Neural crest cell (in vitro differentiated cells): ENCODE measurements around the gene YIF1A. TPM values are rescaled to one million over a fixed set of nuclear protein-coding genes. Genes with fewer than 3 reads are reported as not detected.

Experiments used
- DNase-seq: peaks from one replicate; pipeline ENCODE4 v3.0.0; 2021; ENCODE audit warnings: low read depth, mixed read lengths, low spot score
- H3K27ac Mint-ChIP-seq: one replicate; pipeline ENCODE4 v1.8.0; 2021; ENCODE audit warnings: mild to moderate bottlenecking, mixed read lengths; ENCODE audit not compliant: unreplicated experiment
- H3K27me3 Mint-ChIP-seq: 2 replicates; pipeline ENCODE4 v1.8.0; 2021; ENCODE audit warnings: low read depth, mild to moderate bottlenecking, mixed read lengths
- H3K36me3 Mint-ChIP-seq: 2 replicates; pipeline ENCODE4 v1.8.0; 2021; ENCODE audit warnings: low read depth, mild to moderate bottlenecking, mixed read lengths
- H3K4me1 Mint-ChIP-seq: 2 replicates; pipeline ENCODE4 v1.8.0; 2021; ENCODE audit warnings: mixed read lengths
- H3K4me3 Mint-ChIP-seq: one replicate; pipeline ENCODE4 v1.8.0; 2021; ENCODE audit warnings: mild to moderate bottlenecking, mixed read lengths
- H3K9me3 Mint-ChIP-seq: 2 replicates; pipeline ENCODE4 v1.8.0; 2021; ENCODE audit warnings: mixed read lengths
- CTCF ChIP-seq: fragments of 200-600 bp; sonication (generic); conservative IDR thresholded peaks from 2 replicates; pipeline ENCODE4 v1.5.0; 2021; ENCODE audit warnings: antibody characterized with exemption, mild to moderate bottlenecking
- total RNA-seq: library from RNA; stranded (reverse); gene quantifications from 2 replicates; pipeline ENCODE4 v1.2.1, GENCODE V29; 2021

Gene YIF1A
- total RNA-seq, 1 donor from 2014 or later: 60.9 TPM

- peaks cover 28% of the 10 kb centered on the region for H3K27me3 Mint-ChIP-seq
- peak overlapping the region; percentile 85 for H3K4me3 Mint-ChIP-seq
- no peaks in the 10 kb centered on the region for H3K36me3 Mint-ChIP-seq
- no peaks in the 10 kb centered on the region for H3K9me3 Mint-ChIP-seq
- H3K27ac Mint-ChIP-seq: no peak overlapping the region
- TF ChIP-seq CTCF: no peak
- peaks cover 38% of the 10 kb centered on the region for H3K4me1 Mint-ChIP-seq
- no peak for DNase-seq
Observed at GRCh38 chr11:66287211-66287888, 1.6 kb downstream of the YIF1A start.

- no peaks in the 10 kb centered on the region for H3K9me3 Mint-ChIP-seq
- H3K27me3 Mint-ChIP-seq: peaks cover 27% of the 10 kb centered on the region
- peaks cover 44% of the 10 kb centered on the region for H3K4me1 Mint-ChIP-seq
- peak overlapping the region; percentile 85 for H3K4me3 Mint-ChIP-seq
- no peaks in the 10 kb centered on the region for H3K36me3 Mint-ChIP-seq
- no peak overlapping the region for H3K27ac Mint-ChIP-seq
- no peak for TF ChIP-seq CTCF
- no peak for DNase-seq
Observed at GRCh38 chr11:66286699-66287098, 2.2 kb downstream of the YIF1A start.

- peak overlapping the region; percentile 80 for H3K4me3 Mint-ChIP-seq
- no peak for DNase-seq
- peak overlapping the region; percentile 78 for H3K27ac Mint-ChIP-seq
Observed at GRCh38 chr11:66285250-66285947, 3.5 kb downstream of the YIF1A start.

GRCh38 chr11:66284526-66285078 lies 4.3 kb downstream of the YIF1A start:
- no peaks in the 10 kb centered on the region for H3K9me3 Mint-ChIP-seq
- H3K27me3 Mint-ChIP-seq: peaks cover 18% of the 10 kb centered on the region
- DNase-seq: no peak
- no peak for TF ChIP-seq CTCF
- no peak overlapping the region for H3K27ac Mint-ChIP-seq
- H3K36me3 Mint-ChIP-seq: no peaks in the 10 kb centered on the region
- H3K4me3 Mint-ChIP-seq: peak overlapping the region; percentile 61
- H3K4me1 Mint-ChIP-seq: peaks cover 48% of the 10 kb centered on the region

More at GRCh38 chr11:66285250-66285947, 3.5 kb downstream of the YIF1A start:
- Mint-ChIP-seq H3K36me3 (no peaks in the 10 kb centered on the region), H3K4me1 (peaks cover 48% of the 10 kb centered on the region), H3K27me3 (peaks cover 26% of the 10 kb centered on the region), H3K9me3 (no peaks in the 10 kb centered on the region)
- no peak for TF ChIP-seq CTCF

GRCh38 chr11:66283461-66284105 lies 5.4 kb downstream of the YIF1A start:
- DNase-seq: no peak
- Mint-ChIP-seq H3K4me1 (peaks cover 51% of the 10 kb centered on the region), H3K27me3 (peaks cover 17% of the 10 kb centered on the region), H3K4me3 (peak overlapping the region; percentile 90), H3K27ac (no peak overlapping the region), H3K9me3 (no peaks in the 10 kb centered on the region), H3K36me3 (no peaks in the 10 kb centered on the region)
- no peak for TF ChIP-seq CTCF
